HG03097 (cell line): ENCODE results near the gene ARSI.

ENCODE experiments used
- ATAC-seq: cut with Tn5 transposase; IDR thresholded peaks from one replicate; pipeline ENCODE4 v1.9.1; 2021; ENCODE audit not compliant: unreplicated experiment, low FRiP score

The ARSI gene

DNA sequence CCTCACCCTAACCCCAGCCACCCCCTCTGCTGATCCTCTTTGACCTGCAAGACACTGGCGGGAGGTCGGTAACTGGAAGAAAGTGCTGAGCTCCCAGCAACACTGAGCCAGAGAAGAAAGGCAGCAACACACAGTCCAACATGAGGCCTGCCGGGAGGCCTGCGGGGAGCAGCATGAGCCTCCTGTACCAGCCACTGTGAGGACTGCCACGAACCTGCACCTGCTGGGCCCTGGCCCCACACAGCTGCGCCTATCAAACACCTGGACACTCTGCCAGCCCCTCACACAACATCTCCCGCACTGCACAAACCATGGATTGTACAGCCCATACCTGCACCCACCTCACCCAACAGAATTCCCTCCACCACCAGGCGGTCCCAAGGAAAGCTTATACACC is 31.4 kb downstream of the ARSI start:
- no peak for ATAC-seq

DNA sequence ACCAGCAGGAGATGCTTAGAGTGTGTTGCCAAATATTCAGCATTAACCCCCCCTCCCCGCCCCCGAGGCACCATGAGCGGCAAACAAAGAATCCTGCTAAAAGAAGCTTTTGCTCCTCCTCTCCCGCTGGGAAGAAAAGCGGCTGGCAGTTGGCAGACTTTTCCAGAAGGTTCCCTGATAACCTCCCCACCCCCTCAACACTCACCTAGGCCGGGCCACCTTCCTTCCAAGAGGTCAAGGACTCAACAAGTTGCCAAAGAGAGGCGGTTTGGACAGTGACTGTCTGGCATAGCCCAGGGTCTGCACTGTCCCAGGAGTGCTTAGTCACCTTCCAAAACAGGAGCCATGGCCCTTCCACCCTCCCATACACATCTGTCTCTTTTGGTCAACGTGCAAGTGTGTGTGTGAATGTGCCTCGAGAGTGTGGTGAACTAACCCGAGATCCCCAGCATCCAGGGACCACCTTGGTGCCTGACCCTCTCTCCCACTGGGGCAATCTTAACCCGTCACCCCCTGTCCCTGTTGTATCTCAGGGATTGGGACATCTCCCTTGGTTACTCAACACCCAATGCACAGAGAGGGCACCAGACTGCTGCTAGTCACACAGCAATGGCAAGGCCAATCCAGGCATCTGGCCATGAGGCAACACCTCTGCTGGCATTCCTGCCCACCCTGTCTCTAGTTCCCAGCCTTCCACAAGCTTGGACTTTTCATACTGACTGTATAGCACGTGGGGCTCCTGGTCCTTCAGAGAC is 32.0 kb downstream of the ARSI start:
- no peak for ATAC-seq

DNA sequence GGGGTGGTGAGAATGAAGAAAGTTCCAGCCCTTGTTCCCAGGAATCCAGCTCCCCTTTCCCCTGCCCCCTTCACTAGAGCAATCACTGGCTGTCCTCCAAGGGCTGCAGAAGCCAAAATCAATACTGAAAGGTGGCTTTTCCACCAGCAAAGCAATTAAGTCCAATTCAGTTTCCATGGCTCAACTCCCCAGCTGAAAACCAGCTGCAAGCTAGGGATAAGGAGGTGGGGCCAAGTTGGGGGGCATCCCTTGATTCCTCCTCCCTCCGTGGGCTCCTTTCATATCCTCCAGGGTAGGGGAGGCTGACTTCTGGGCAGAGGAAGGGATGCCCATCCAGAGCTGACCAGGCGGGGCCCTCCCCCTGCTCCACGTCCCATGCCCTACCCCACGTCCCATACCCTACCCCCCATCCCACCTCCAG is 35.8 kb downstream of the ARSI start:
- ATAC-seq, result no peak

DNA sequence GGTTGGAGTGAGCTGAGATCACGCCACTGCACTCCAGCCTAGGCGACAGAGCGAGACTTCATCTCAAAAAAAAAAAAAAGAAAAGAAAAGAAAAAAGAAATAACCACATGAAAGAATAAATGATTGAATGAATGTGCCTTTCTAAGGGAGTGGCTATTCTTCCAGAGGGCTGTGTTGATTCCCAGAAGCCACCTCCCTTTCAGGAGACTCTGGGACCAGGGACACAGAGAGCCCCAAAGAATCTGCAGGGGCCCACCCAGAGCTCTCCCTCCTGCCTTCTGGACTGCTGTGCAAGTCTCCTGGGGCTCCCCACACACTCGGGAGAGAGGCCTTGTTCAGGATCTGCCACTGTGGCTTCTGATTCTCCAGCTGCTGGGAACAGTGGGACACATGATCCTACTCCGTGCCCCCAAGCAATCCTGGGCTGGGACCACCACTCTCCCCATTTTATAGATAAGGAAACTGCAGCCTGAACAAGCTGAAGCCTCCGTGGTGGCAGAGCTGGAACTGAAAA is 36.8 kb downstream of the ARSI start:
- no peak for ATAC-seq

DNA sequence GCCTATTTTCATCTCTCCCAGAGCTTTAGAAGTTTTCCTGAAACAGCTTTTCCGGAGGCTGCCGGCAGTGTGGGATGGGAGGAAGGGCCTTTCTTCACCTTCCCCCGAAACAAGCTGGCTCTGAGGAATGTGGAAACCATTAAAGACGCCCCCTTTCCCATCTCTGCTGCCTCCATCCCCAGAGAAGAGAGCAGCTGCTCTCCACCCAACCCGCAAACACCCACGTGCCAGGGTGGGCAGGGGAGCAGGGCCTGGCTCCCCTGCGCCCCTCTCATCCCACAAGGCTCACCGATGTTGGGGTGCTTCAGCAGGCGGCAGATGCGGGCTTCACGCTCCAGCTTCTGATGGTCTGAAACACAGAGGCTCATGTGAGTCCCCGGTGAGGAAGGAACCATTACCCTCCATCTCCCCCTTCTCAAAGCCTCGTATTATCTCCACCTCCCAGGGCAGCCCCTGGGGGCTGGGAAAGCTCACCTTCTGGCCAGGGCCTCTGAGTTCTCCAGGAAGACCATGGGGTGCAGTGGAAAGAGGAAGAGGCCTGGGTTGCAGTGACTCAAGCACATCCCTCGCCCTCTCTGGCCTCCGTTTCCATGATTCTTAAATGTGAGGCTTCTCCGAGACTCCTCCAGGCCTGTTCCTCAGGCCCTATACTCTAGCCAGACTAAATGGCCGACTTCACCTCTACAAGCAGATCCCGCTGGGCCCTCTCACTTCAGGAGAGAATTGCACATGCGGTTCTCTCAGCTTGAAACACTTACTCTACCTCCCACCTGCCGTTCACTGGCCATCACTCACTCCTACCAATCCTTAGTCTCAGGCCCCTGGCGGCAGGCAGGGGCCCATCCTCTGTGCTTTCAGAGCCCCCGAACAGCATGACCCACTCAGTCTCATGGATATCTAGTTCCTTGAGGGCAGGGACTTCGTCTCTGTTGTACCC is 37.8 kb downstream of the ARSI start:
- ATAC-seq, result no peak

DNA sequence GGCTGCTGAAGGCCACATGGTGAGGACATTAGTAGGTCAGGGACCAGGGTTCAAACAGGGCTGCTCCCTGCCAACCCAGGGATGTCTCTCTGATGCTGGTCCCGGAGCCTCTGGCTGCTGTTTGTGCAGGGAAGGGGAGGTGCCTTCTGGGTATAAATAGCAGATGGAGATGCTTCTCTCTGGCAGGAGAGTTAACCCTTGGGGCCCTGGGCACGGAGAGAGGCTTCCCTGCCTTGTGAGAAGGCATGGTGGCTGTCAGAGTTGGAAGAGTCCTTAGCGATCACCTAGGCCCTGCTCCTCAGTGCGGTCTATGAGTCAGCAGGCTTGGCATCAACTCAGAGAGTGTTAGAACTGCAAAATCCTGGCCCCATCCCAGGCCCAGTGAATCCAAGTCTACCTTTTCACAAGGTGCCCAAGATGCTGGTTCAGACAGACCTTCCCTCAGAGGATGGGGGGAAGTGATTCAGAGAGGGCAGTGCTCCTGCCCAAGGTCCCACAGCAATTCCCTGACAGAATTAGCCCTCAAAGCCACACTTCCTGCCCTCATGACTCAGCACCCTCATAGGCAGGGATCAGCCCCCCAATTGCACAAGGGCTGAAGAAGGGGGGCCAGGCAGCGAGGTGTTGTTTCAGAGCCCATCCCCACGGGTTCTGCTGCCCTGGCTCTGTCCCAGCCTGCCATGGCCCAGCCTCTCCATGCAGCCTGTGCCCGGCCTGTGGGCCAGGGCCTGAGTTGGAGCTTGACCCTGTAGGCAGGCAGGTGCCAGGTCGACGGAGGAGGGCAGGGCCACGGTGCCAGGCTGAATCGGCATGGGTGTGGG is 38.7 kb downstream of the ARSI start:
- ATAC-seq, result no peak

DNA sequence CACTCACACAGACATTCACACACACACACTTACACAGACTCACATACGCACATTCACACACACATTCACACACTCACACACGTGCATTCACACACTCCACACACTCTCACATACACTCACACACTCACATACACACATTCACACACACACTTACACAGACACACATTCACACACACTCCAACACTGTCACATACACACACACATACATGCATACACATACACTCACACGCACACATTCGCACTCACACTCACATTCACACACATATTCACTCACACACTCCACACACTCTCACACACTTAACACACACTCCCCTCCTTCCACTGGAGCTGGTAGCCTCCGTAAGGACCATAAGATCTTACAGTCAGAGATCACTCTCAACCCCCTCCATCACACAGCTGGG is 39.3 kb downstream of the ARSI start:
- no peak for ATAC-seq

DNA sequence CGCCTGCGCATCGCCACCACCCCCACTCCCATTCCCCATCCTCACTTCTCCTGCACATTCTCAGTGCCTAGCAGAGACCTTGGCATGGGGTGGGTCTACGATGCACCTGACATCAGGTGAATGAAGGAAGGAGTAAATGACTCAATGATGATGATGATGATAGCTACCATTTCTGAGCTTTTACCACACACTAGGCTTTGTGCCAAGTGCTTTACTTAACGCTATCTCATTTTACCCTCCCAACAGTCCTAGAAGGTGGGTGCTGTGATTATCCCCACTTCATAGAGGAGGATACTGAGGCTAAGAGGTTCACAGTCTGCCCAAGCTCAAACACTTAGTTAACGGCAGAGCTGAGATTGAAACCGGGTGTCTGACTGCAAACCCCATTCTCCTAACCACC is 40.2 kb downstream of the ARSI start:
- ATAC-seq, result no peak

DNA sequence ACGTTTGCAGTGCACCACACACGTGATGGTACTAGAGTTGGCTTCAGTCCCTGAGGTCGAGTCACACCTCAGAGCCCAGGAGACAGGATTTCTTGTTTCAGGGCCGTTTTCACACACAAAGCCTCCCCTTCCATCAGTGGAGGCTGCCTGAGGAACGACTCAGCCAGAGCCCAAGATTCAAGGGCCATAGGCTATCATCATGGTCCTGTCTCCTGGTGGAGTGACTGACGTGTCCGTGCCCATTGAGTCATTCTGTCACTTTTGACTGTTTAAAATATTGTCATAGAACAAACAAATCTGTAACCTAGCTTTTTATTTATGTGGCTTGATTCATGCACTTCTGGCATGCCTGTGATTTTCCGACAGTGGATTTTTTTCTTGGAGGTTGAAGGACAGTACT is 41.5 kb downstream of the ARSI start:
- ATAC-seq, result no peak

DNA sequence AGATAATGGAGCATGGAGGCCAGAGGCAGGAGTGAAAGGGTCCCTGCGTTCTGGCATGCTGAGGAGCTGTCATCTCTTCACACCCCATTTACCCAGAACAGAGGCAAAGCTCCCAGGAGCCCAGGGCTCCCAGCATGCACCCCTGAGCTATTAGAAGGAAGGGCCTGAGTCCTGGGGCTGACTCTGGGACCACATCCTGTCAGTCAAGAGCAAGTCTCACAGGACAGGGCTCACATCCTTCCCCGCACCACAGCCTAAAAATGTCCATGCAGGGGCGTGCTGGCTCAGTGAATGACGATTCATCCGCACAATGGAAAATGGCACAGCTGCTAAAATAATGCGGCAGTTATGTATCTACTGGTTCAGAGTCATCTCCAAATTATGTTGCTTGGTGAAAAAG is 44.6 kb downstream of the ARSI start:
- ATAC-seq, result no peak

DNA sequence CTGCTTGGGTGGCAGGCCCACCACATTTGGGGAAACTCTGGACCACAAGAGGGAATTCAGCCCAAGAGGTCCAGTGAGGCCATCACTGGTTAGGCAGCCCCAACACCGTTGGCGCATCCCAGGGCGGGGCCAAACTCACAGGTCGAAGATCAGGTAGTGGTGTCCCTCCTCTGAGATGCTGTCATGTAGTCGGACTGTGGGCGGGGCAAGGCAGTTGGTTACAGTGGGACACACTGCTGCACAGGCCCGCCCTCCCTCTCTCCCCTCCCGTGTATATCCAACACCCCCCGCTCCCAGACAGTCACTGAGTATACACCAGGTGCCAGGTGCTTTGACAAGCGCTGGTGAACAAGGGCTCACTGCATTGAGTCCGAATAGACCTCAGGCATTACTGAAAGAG is 45.3 kb downstream of the ARSI start:
- no peak for ATAC-seq

DNA sequence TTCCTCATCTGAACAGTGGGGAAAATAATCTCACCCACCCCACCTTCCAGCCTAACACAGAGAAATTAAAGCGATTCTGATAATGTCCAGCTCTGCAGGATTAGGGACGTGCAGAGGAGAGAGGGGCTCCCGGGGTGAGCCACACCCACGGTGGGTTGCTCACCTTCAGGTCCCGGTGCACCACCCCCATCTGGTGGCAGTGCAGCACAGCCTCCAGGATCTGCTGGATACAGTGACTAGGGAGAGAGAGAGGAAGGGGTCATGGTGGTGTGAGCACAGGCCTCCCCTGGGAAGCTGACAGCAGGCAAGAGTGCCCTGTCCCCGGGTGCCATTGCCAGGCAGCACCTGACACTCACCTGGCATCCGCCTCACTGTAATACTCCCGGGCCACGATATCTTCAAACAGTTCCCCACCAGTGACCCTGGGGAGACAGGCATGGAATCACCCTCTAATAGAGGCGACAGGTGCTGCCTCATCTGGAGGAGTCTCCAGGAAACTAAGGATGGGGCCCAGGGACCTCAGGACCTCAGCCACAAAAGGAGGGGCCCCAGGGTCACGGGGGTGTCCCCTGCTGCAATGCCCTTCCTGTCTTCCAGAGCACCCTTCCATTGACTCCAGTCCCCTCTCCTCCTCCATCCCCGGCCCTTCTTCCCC is 46.2 kb downstream of the ARSI start:
- ATAC-seq, result no peak

DNA sequence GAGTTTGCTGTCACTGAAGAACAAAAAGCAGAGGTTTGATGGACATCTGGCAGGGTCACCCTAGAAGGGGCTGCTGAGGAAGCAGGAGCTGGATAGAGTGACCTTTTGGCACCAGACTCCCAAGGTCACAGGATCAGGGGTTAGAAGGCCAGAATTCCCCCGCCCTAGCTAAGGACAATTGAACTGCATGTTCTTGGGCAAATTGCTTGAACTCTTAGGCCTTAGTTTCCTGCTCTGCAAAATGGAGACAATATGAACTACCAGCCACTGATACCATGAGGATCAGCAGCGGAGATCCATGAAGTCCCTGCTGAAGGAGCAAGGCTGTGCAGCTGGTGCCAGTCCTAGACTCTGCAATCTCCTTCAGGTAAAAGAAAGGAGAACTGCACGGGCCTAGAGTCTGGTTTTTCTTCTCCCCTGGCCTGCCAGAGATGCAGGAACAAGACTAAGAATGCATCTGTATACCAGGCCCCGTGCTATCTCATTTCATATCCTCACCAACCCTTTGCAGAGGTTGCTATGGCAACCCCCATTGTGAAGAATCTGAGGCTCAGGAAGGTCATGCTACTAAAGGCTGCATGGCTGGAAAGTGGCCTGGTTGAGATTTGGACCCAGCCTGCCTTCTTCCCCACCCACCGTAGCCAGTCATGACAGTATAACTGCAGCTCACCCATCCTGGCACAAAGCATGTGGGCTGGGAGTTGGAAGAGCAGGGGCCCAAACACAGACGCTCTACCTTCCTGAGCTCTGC is 46.9 kb downstream of the ARSI start:
- ATAC-seq, result no peak

DNA sequence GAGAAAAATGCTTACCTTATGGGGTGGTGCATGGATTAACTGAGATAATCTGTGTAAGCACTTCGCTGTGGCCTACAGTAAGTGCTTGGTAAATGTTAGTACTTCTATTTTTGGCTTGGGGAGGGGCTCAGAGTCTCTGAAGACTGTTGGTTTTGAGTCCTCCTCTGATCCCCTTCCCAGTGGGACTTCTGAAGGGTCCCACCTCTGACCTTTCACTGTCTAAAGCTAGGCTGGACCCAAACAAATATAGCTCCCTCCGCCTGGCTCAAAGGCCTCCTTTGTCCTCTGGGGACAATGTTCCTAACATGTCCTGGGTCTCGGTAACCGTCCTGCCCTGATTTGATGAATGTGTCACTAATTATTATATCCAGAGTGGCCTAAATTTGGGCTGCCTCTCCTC is 47.9 kb downstream of the ARSI start:
- no peak for ATAC-seq

DNA sequence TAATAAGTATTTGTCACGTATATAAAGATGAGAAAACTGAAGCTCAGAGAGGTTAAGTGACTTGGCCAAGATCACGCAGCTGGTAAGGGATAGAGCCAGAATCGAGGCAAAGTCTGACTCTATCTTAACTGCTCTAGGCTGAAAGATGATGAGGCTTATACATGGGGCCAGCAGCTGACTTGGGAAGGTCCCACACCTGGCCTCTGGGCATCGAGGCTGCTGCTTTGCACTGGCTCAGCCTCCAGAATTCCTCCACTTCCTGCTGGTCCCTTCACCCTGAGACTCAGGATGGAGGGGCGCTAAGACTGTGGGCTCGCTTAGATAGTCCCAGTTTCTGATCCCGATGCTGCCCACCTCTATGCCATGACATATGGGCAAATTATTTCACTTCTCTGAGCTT is 48.3 kb downstream of the ARSI start:
- ATAC-seq, result no peak

DNA sequence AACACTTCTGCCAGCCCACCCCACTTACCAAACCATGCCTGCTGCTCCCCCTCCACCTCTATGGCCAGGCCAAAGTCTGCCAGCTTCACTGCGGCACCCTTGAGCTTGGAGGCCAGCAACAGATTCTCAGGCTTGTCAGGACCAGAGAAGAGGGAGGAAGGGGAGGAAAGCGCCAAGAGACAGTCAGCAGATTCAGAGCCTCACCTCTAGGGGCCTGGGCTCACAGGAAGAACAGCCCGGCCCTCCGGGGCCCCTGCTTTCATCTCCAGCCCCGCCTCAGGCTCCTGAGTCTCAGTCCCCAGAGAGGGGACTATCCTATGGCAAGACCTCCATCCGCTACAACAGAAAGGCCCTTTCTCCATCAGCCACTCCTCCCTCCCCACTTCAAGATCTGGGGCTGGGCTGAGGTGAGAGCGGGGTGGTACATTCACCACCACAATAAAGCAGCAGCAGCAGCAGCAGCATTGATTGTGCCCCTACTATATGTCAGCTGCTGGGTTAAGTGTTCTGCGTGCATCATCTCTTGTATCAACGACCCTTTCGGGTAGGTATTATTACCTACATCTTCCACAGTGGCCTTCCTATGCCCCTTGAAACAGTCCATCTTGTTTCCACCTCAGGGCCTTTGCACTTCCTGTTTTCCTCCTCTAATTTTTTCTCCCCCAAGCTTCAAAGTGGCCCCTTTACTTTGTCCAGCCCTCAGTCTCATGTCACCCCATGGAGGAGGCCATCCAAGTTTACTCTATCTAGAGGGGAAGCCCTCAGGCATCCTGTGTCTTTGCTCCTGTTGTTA is 49.1 kb downstream of the ARSI start:
- no peak for ATAC-seq

DNA sequence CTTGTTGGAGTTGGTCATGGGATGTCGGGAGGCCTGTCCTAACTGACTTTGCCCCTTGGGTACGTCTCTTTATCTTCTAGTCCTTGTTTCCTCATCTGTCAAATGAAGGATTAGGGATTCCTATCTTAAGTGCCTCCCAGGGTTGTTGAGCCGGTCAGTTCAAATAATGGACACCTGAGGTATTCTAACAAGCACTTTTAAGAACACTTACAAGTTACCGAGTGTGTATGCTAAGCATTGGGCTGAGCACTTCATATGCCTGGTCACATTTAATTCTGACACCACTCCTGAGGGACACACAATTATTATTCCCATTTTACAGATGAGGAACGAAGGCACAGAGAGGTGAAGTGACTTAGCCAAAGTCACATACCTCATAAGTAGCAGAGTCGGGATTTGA is 50.2 kb downstream of the ARSI start:
- no peak for ATAC-seq

DNA sequence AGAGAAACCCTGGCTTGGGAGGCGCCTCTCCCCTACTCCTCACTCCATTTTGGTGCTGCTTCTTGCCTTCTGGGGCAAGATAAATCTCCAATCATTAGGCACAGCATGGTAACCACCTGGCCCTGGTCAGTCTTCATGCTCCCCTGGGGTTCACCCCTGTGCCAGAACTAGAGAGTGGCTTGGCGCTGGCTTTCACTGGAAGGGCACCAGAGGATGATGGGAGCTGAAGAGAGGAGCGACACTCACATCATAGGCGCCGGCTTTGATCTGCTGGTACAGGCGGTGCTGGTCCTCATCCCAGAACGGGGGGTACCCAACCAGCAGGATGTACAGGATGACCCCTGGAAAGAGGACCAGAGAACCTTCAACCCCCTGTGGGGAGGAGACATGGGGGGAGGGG is 51.2 kb downstream of the ARSI start:
- ATAC-seq, result no peak

DNA sequence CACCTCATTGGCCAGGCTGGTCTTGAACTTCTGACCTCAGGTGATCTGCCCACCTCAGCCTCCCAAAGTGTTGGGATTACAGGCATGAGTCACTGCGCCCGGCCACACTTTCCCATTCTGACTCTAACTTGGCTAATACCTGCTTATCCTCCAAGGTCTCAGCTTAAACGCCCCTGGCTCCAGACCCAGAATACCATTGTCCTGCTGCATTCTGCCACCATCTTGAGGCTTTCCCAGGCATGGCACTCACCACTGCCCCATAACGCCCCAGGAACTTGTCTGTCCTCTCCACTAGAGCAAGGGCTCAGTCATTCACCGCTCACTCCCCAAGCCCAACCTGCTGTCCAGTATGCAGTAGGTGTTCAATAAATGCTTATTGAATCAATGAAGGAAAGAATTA is 53.0 kb downstream of the ARSI start:
- no peak for ATAC-seq
